ENCODE data around the gene NPHP4.

The NPHP4 gene

DNA sequence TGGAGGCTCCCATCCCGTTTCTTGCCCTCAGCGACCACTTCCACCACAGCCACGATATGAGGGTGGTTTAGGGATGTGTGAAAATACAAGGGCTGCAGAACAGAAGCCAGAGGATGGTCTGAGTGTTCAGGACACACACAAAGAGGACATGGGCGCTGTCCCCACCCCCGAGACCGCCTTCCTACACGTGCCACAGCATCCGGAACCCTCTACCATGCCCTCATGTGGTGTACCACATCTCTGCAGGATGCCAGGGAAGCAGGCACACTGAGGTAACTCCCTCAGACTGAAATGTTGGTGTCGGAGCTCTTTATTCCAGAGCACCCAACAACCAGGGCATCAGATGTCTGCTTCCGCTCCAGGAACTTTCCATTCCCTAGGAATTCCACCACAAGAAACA is 23.1 kb downstream of the NPHP4 start:
- no peaks in the 10 kb centered on the region for H3K4me1 ChIP-seq (ENCODE audit: low read length)
- no peaks in the 10 kb centered on the region for H3K9me2 ChIP-seq (replicated peaks; ENCODE audit: insufficient read depth, low read length)
- TF ChIP-seq CTCF (IDR thresholded peaks at IDR 0.05; ENCODE audit: low read length), result no peak
- no peak for TF ChIP-seq EZH2phosphoT487 (IDR thresholded peaks at IDR 0.05; ENCODE audit: low read length)
- no peak for TF ChIP-seq EZH2 (optimal IDR thresholded peaks at IDR 0.05; ENCODE audit: low read depth, low read length)
- H3K27me3 ChIP-seq (replicated peaks; ENCODE audit: insufficient read depth, low read length), result no peaks in the 10 kb centered on the region
- H3K36me3 ChIP-seq (replicated peaks; ENCODE audit: insufficient read depth, low read length), result no peaks in the 10 kb centered on the region
- no peak overlapping the region for H3K9ac ChIP-seq (ENCODE audit: low read length)
- no peak overlapping the region for H3K4me2 ChIP-seq (ENCODE audit: low read depth, low read length)
- no peaks in the 10 kb centered on the region for H3K79me2 ChIP-seq (ENCODE audit: low read length)
- no peak overlapping the region for H3K27ac ChIP-seq (ENCODE audit: low read length)
- no peak overlapping the region for H3K4me3 ChIP-seq (ENCODE audit: low read length)
- H4K20me1 ChIP-seq (ENCODE audit: insufficient read depth, low read length), result no peaks in the 10 kb centered on the region
- no peak for DNase-seq
- no peaks in the 10 kb centered on the region for H3F3A ChIP-seq (ENCODE audit: insufficient read depth, low read length)
- H3K9me3 ChIP-seq (replicated peaks; ENCODE audit: insufficient read depth, low read length), result no peaks in the 10 kb centered on the region
- no peak overlapping the region for H2AFZ ChIP-seq (ENCODE audit: low read length)

DNA sequence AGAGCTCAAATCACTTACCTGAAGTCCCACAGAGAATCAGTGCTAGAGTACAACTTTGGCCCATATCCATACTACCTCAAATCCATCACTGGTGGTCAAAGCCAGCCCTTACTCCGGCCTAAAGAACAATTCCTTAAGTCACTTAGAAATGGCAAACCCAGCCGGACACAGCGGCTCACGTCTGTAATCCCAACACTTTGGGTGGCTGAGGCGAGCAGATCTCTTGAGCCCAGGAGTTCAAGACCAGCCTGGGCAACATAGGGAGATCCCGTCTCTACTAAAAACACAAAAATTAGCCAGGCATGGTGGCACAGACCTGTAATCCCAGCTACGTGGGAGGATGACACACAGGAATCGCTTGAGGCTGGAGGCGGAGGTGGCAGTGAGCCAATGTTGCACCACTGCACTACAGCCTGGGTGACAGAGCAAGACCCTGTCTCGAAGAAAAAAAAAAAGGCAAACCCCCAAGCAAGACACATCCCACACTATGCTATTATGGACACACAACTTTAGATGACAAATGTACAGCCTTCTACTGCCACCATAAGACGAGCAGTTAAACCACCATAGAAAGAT is 24.0 kb downstream of the NPHP4 start:
- DNase-seq, result no peak

GRCh38 chr1:5967351-5968160 is 24.7 kb downstream of the NPHP4 start:
- TF ChIP-seq CTCF (IDR thresholded peaks at IDR 0.05; ENCODE audit: low read length), result no peak
- TF ChIP-seq EZH2phosphoT487 (IDR thresholded peaks at IDR 0.05; ENCODE audit: low read length), result no peak
- TF ChIP-seq EZH2 (optimal IDR thresholded peaks at IDR 0.05; ENCODE audit: low read depth, low read length), result no peak
- H4K20me1 ChIP-seq (ENCODE audit: insufficient read depth, low read length), result no peaks in the 10 kb centered on the region
- H2AFZ ChIP-seq (ENCODE audit: low read length), result no peak overlapping the region
- H3K9me2 ChIP-seq (replicated peaks; ENCODE audit: insufficient read depth, low read length), result no peaks in the 10 kb centered on the region
- H3K9ac ChIP-seq (ENCODE audit: low read length), result no peak overlapping the region
- no peaks in the 10 kb centered on the region for H3K9me3 ChIP-seq (replicated peaks; ENCODE audit: insufficient read depth, low read length)
- no peaks in the 10 kb centered on the region for H3F3A ChIP-seq (ENCODE audit: insufficient read depth, low read length)
- no peak overlapping the region for H3K4me3 ChIP-seq (ENCODE audit: low read length)
- no peaks in the 10 kb centered on the region for H3K79me2 ChIP-seq (ENCODE audit: low read length)
- DNase-seq, result no peak
- H3K27ac ChIP-seq (ENCODE audit: low read length), result no peak overlapping the region
- H3K4me1 ChIP-seq (ENCODE audit: low read length), result no peaks in the 10 kb centered on the region
- no peaks in the 10 kb centered on the region for H3K27me3 ChIP-seq (replicated peaks; ENCODE audit: insufficient read depth, low read length)
- no peaks in the 10 kb centered on the region for H3K36me3 ChIP-seq (replicated peaks; ENCODE audit: insufficient read depth, low read length)
- no peak overlapping the region for H3K4me2 ChIP-seq (ENCODE audit: low read depth, low read length)

More for the DNA sequence above, 24.0 kb downstream of the NPHP4 start:
- Histone ChIP-seq H3K4me3 (ENCODE audit: low read length) (no peak overlapping the region), H3K79me2 (ENCODE audit: low read length) (no peaks in the 10 kb centered on the region), H2AFZ (ENCODE audit: low read length) (no peak overlapping the region), H3K27ac (ENCODE audit: low read length) (no peak overlapping the region), H3K9me2 (replicated peaks; ENCODE audit: insufficient read depth, low read length) (no peaks in the 10 kb centered on the region), H3K36me3 (replicated peaks; ENCODE audit: insufficient read depth, low read length) (no peaks in the 10 kb centered on the region), H3K4me2 (ENCODE audit: low read depth, low read length) (no peak overlapping the region), H3F3A (ENCODE audit: insufficient read depth, low read length) (no peaks in the 10 kb centered on the region), H4K20me1 (ENCODE audit: insufficient read depth, low read length) (no peaks in the 10 kb centered on the region), H3K27me3 (replicated peaks; ENCODE audit: insufficient read depth, low read length) (no peaks in the 10 kb centered on the region), H3K4me1 (ENCODE audit: low read length) (no peaks in the 10 kb centered on the region), H3K9me3 (replicated peaks; ENCODE audit: insufficient read depth, low read length) (no peaks in the 10 kb centered on the region), H3K9ac (ENCODE audit: low read length) (no peak overlapping the region)
- TF ChIP-seq EZH2phosphoT487 (IDR thresholded peaks at IDR 0.05; ENCODE audit: low read length) (no peak), CTCF (IDR thresholded peaks at IDR 0.05; ENCODE audit: low read length) (no peak), EZH2 (optimal IDR thresholded peaks at IDR 0.05; ENCODE audit: low read depth, low read length) (no peak)

All from MM.1S (cell line).